HG02943 (cell line): ENCODE measurements around the gene DYNAP.

Experiments
- ATAC-seq: cut with Tn5 transposase; IDR thresholded peaks from one replicate; pipeline ENCODE4 v1.9.1; 2021; ENCODE audit warnings: mild to moderate bottlenecking, low read depth, moderate library complexity; ENCODE audit not compliant: unreplicated experiment

DYNAP gene

DNA sequence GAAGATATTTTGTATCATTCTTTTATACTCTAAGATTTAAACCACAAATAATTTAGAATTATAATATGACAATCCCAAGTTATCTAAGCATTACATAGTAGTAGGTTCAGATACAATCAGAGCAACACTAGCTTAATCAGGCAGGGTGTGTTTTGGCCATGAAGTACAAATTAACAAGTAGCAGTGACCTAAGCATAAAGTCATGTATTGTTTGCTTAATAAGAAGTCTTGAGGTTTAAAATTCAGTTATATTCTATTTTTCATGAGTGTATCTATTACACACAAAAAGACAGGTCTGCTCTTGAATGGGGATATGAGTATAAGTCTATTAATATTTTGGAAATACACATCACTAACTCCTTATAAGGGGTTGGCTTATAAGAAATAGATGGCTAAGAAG, 39.9 kb downstream of the DYNAP start:
- no peak for ATAC-seq

DNA sequence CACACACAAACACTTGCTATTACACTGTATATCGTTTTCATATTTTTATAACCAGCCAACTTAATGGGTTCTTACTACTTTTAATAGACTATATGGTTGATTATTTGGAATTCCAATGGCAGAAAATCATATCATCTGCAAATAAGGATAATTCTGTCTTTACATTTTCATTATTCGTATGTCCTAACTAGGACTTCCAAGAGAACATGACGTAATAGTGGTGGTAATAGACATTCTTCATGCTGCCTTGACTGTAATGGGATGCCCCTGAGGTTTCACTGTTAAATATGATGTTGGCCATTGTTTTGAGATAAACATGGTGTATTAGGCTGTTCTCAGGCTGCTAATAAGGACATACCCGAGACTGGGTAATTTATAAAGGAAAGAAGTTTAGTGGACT, 45.2 kb downstream of the DYNAP start:
- ATAC-seq = no peak

DNA sequence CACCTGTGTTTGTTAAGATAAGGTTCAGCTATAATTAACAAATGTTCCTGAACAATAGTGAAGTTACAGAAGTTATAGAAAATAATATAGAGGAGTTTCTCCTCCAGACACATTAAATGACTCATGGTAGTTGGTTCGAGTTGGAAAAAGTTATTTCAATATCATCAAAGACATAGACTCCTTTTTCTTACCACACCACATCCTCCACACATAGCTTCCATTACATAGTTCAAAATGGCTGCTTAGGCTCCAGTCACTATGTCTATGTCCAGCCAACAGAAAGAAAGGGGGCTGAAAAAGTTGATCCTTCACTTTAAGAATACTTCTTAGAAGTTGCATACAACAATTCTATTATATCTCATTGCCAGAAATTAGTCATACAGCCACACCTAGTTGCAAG, 50.7 kb downstream of the DYNAP start:
- ATAC-seq = no peak

DNA sequence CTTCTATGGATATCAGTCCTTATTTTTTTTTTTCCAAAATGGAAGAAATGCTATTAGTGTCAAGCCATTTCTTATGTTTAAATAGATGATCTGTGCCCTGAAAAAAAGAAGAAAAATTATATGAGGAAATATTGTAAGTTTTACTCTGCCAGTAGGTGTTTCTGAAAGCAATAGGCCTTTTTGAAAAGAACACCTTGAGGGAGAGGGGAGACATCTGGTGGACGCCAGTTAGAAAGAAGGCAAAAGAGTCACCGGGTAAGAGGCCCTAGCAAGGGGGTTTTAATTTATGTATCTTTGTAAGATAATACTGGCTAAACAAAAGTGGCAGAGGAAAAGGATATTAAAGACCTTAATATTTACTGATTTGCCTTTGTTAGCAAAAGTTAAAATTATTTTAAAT, 56.1 kb downstream of the DYNAP start:
- ATAC-seq = no peak
